ENCODE data around the gene ECHS1. TPM values are rescaled to one million over a fixed set of nuclear protein-coding genes. Genes with fewer than 3 reads are reported as not detected.

ECHS1 gene
- total and polyA plus RNA-seq, 2 donors (not counting 1 experiment from before 2014, with no cell fraction given): 19.3 to 29.5 TPM

DNA sequence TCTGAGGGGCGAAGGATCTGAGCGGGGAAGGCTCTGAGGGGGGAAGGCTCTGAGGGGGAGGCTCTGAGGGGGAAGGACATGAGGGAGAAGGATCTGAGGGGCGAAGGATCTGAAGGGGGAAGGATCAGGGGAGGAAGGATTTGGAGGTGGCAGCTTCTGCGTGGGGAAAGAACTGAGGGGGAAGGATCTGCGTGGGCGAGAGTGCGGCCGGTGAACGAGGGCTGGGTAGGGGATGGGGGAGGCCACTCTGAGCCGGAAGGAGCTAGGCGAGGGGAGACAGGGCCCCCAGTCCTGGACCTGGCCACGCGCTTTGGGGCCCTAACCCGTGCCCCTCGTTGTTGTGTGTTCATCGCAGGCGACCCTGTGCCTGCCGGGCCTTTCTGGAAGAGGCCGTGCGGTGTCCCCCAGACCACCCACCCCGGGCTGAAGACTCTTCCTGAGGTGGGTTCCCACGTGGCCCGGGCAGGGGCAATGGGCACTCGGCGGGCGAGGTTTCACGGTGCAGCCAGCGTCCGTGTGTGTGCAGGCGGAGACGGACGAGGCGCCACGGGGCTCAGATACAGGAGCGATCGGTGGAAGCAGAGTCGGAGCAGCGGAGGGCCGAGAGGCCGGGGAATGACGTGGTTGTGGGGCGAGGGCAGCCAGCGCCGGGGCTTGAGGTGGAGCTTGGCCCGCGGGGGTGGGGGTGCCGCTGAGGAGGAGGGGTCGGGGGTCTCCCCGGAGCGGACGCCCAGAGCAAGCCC is 38.5 kb downstream of the ECHS1 start:
- peaks cover 13% of the 10 kb centered on the region for H3K4me1 Mint-ChIP-seq
- TF ChIP-seq, protein P1, sequence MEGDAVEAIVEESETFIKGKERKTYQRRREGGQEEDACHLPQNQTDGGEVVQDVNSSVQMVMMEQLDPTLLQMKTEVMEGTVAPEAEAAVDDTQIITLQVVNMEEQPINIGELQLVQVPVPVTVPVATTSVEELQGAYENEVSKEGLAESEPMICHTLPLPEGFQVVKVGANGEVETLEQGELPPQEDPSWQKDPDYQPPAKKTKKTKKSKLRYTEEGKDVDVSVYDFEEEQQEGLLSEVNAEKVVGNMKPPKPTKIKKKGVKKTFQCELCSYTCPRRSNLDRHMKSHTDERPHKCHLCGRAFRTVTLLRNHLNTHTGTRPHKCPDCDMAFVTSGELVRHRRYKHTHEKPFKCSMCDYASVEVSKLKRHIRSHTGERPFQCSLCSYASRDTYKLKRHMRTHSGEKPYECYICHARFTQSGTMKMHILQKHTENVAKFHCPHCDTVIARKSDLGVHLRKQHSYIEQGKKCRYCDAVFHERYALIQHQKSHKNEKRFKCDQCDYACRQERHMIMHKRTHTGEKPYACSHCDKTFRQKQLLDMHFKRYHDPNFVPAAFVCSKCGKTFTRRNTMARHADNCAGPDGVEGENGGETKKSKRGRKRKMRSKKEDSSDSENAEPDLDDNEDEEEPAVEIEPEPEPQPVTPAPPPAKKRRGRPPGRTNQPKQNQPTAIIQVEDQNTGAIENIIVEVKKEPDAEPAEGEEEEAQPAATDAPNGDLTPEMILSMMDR (IDR thresholded peaks at IDR 0.05): no peak
- no peak for TF ChIP-seq EZH2 (IDR thresholded peaks at IDR 0.05; ENCODE audit: borderline replicate concordance, insufficient read depth, low read depth, low read length, poor library complexity, severe bottlenecking)
- Histone ChIP-seq H3K27me3 (replicated peaks in 1 of 4; ENCODE audit: control extremely low read depth in 1 of 4, control insufficient read depth in 3 of 4, insufficient read depth in 4 of 4, low read length in 3 of 4) (peaks cover 0 to 54% (median 34%) of the 10 kb centered on the region in 4 experiments), H3K27ac (ENCODE audit: low read length in 2 of 2) (no peak overlapping the region), H3K9ac (ENCODE audit: low read length) (peak overlapping the region; percentile 65), H3K4me2 (replicated peaks; ENCODE audit: low read depth, low read length, poor library complexity, severe bottlenecking) (peak overlapping the region; percentile 98), H3K79me2 (ENCODE audit: control insufficient read depth, insufficient read depth, low read length) (no peaks in the 10 kb centered on the region), H3K9me3 (ENCODE audit: control extremely low read depth in 1 of 3, control insufficient read depth in 2 of 3, insufficient read depth in 1 of 3, low read length in 2 of 3) (peaks cover 0 to 21% (median 0%) of the 10 kb centered on the region in 3 donors), H3K4me3 (ENCODE audit: control extremely low read depth in 1 of 5, extremely low read depth in 1 of 5, insufficient read depth in 1 of 5, low read depth in 2 of 5, low read length in 4 of 5) (peak overlapping the region in 4 of 5 experiments; percentile 40 to 51 (median 46)), H3K4me1 (ENCODE audit: control insufficient read depth in 2 of 2, insufficient read depth in 2 of 2, low read length in 2 of 2) (peaks cover 39 to 48% of the 10 kb centered on the region in 2 donors), H4K20me1 (ENCODE audit: control insufficient read depth, insufficient read depth, low read length, poor library complexity, severe bottlenecking) (no peaks in the 10 kb centered on the region), H3K36me3 (replicated peaks in 1 of 2; ENCODE audit: control extremely low read depth in 1 of 2, control insufficient read depth in 1 of 2, extremely low read depth in 1 of 2, insufficient read depth in 2 of 2, low read length in 1 of 2) (no peaks in the 10 kb centered on the region), H2AFZ (ENCODE audit: insufficient read depth, low read depth, low read length, poor library complexity, severe bottlenecking) (peak overlapping the region; percentile 55)
- H3K27me3 Mint-ChIP-seq: peaks cover 11% of the 10 kb centered on the region
- ChIA-PET POLR2A (no interaction called here), CTCF (no interaction called here)
- peak overlapping the region; percentile 61 for H3K27ac Mint-ChIP-seq
- H3K9me3 Mint-ChIP-seq (ENCODE audit: insufficient read depth): no peaks in the 10 kb centered on the region
- intact Hi-C loops (cut with micrococcal nuclease): loop anchor here (1.0 kb wide), 1 partner anchor 60 kb away; the partner anchor contains the start of gene MTG1
- DNase-seq (no peak), ATAC-seq (ENCODE audit: low read depth) (peak; percentile 12)
- WGBS (ENCODE audit: insufficient coverage): 24% methylated on average over 50 of the region's 51 CpGs
- H3K4me3 Mint-ChIP-seq: peak overlapping the region; percentile 93

All from B cell (primary cell).